HCT116 (cell line): ENCODE results near the gene ANO9. TPM values are rescaled to one million over a fixed set of nuclear protein-coding genes. Genes with fewer than 3 reads are reported as not detected.
"Not testable (repeated sequence)": the region's sequence is repeated elsewhere in the genome, so short reads cannot be mapped to it uniquely, and the experiment has no call there.

Experiments used
- ATAC-seq: fragments of 200-7000 bp; cut with Tn5 transposase; 2 replicates; pipeline ENCODE4 v1.9.1; 2020; ENCODE audit warnings: mild to moderate bottlenecking, moderate library complexity
- BruUV-seq: library from RNA; stranded (reverse); fragments of 400-500 nt; replicated peaks from 2 replicates; lab custom pipeline; 2021; lab: Mats Ljungman, UMichigan
- CTCF ChIA-PET: fragments of 300-600 bp; sonication (Branson Sonifier 250); formaldehyde crosslinking; loops from one replicate; lab custom pipeline; 2021; ENCODE audit warnings: antibody characterized with exemption; lab: Charles Lee
- POLR2A ChIA-PET: fragments of 300-600, 350-600 bp; sonication (Branson Sonifier 250); formaldehyde crosslinking; loops from one replicate; lab custom pipeline; 2021; ENCODE audit warnings: antibody characterized with exemption; lab: Charles Lee
- RAD21 ChIA-PET, 2 experiments: fragments of 300-600 bp; sonication (Branson Sonifier 250); formaldehyde crosslinking; loops; one replicate each; lab custom pipeline; 2023; ENCODE audit warnings: low total read pairs in 2 of 2; ENCODE audit not compliant: uncharacterized antibody in 2 of 2, unreplicated experiment in 2 of 2, low non-redundant PET in 1 of 2; lab: Charles Lee
- DNase-seq: peaks from one replicate; pipeline ENCODE4 v3.0.0-alpha.2; 2010; ENCODE audit warnings: low read depth, low spot score
- H2AFZ ChIP-seq: fragments of 200-600 bp; shearing (Covaris generic), sonication (generic); 2 replicates; pipeline ENCODE4 v1.6.1; 2017; ENCODE audit warnings: low read depth, mixed run types, mixed read lengths, antibody characterized with exemption, low read length; ENCODE audit not compliant: poor library complexity, severe bottlenecking
- H3K27ac ChIP-seq: 2 replicates; pipeline ENCODE4 v1.5.1; 2012; ENCODE audit warnings: low read depth, low read length
- H3K27me3 ChIP-seq: fragments of 200-600 bp; sonication (generic); 2 replicates; pipeline ENCODE4 v1.6.1; 2016; ENCODE audit warnings: mixed run types, low read length, mixed read lengths; ENCODE audit not compliant: insufficient read depth
- H3K36me3 ChIP-seq, 2 experiments: fragments of 200-500 bp in 1 of 2; fragments of 200-600 bp in 1 of 2; sonication (Bioruptor generic) in 1 of 2; sonication (generic) in 1 of 2; 2 replicates each; pipeline versions ENCODE4 v1.5.1 to v1.6.1; 2014 to 2016; ENCODE audit warnings: low read length in 2 of 2, inconsistent platforms in 1 of 2, mixed read lengths in 1 of 2, mixed run types in 1 of 2; ENCODE audit not compliant: insufficient read depth in 2 of 2, control insufficient read depth in 1 of 2
- H3K4me1 ChIP-seq, 2 experiments: fragments of 200-600 bp in 1 of 2; sonication (generic) in 1 of 2; 2 replicates each; pipeline versions ENCODE4 v1.5.1 to v1.6.1; 2012 to 2017; ENCODE audit warnings: low read length in 2 of 2, inconsistent platforms in 1 of 2, mild to moderate bottlenecking in 1 of 2, mixed read lengths in 1 of 2, mixed run types in 1 of 2, moderate library complexity in 1 of 2; ENCODE audit not compliant: insufficient read depth in 2 of 2, control insufficient read depth in 1 of 2
- H3K4me2 ChIP-seq: fragments of 200-600 bp; sonication (generic); 2 replicates; pipeline ENCODE4 v1.6.1; 2017; ENCODE audit warnings: mixed run types, low read length, mixed read lengths
- H3K4me3 ChIP-seq, 2 experiments: fragments of 200-600 bp in 1 of 2; sonication (generic) in 1 of 2; replicated peaks in 1 of 2; 2 replicates each; pipeline ENCODE4 v1.5.1; 2011 to 2016; ENCODE audit warnings: low read length in 2 of 2, control low read depth in 1 of 2, low read depth in 1 of 2, mild to moderate bottlenecking in 1 of 2, mixed read lengths in 1 of 2, mixed run types in 1 of 2
- H3K79me2 ChIP-seq: fragments of 200-600 bp; sonication (generic); 2 replicates; pipeline ENCODE4 v1.6.1; 2017; ENCODE audit warnings: mild to moderate bottlenecking, mixed run types, low read length, moderate library complexity, mixed read lengths; ENCODE audit not compliant: insufficient read depth
- H3K9ac ChIP-seq: fragments of 200-600 bp; sonication (generic); 2 replicates; pipeline ENCODE4 v1.6.1; 2016; ENCODE audit warnings: low read length, mixed read lengths
- H3K9me2 ChIP-seq: fragments of 200-600 bp; sonication (generic), shearing (Covaris generic); 2 replicates; pipeline ENCODE4 v1.6.1; 2017; ENCODE audit warnings: mixed run types, mild to moderate bottlenecking, moderate library complexity; ENCODE audit not compliant: insufficient read depth
- H3K9me3 ChIP-seq, 2 experiments: fragments of 200-500 bp in 1 of 2; fragments of 200-600 bp in 1 of 2; sonication (Bioruptor generic) in 1 of 2; sonication (generic) in 1 of 2; 2 replicates each; pipeline ENCODE4 v1.6.1; 2014 to 2017; ENCODE audit warnings: low read length in 2 of 2, mixed read lengths in 2 of 2, inconsistent platforms in 1 of 2, low read depth in 1 of 2, mild to moderate bottlenecking in 1 of 2, mixed run types in 1 of 2, moderate library complexity in 1 of 2; ENCODE audit not compliant: control insufficient read depth in 1 of 2, insufficient read depth in 1 of 2
- H4K20me1 ChIP-seq: fragments of 200-600 bp; sonication (generic), shearing (Covaris generic); 2 replicates; pipeline ENCODE4 v1.6.1; 2017; ENCODE audit warnings: mixed run types, mild to moderate bottlenecking, moderate library complexity; ENCODE audit not compliant: insufficient read depth
- ATF3 ChIP-seq: IDR thresholded peaks from 2 replicates; pipeline ENCODE4 v1.6.1; 2012
- CBX3 ChIP-seq: IDR thresholded peaks from 2 replicates; pipeline ENCODE4 v1.6.1; 2012; ENCODE audit warnings: low read depth
- CEBPB ChIP-seq: IDR thresholded peaks from 2 replicates; pipeline ENCODE4 v1.6.1; 2012; ENCODE audit warnings: low read depth
- CTCF ChIP-seq, 3 experiments: fragments of 200-600 bp in 1 of 3; sonication (generic) in 1 of 3; IDR thresholded peaks in 2 of 3; conservative IDR thresholded peaks in 1 of 3; 2 replicates each; pipeline ENCODE4 v1.5.1; 2012 to 2017; ENCODE audit warnings: low read depth in 2 of 3, low read length in 2 of 3, antibody characterized with exemption in 1 of 3, borderline replicate concordance in 1 of 3, control low read depth in 1 of 3, mild to moderate bottlenecking in 1 of 3, mixed read lengths in 1 of 3, mixed run types in 1 of 3, moderate library complexity in 1 of 3; ENCODE audit not compliant: insufficient read depth in 1 of 3
- EGR1 ChIP-seq: IDR thresholded peaks from 2 replicates; pipeline ENCODE4 v1.6.1; 2012; ENCODE audit warnings: low read depth
- EZH2 ChIP-seq: fragments of 200-600 bp; sonication (generic); IDR thresholded peaks from 2 replicates; pipeline ENCODE4 v1.6.1; 2017; ENCODE audit warnings: antibody characterized with exemption, mixed run types
- POLR2A ChIP-seq: IDR thresholded peaks from 2 replicates; pipeline ENCODE4 v1.7.0; 2011; ENCODE audit warnings: borderline replicate concordance; ENCODE audit not compliant: insufficient read depth, insufficient read length; ENCODE audit errors: extremely low read depth
- POLR2AphosphoS5 ChIP-seq: IDR thresholded peaks from 2 replicates; pipeline ENCODE4 v1.6.1; 2011; ENCODE audit warnings: mild to moderate bottlenecking, low read depth, low read length, moderate library complexity
- SP1 ChIP-seq: IDR thresholded peaks from 2 replicates; pipeline ENCODE4 v1.6.1; 2012; ENCODE audit warnings: low read depth
- TCF7L2 ChIP-seq: IDR thresholded peaks from 2 replicates; pipeline ENCODE4 v1.7.0; 2011; ENCODE audit warnings: borderline replicate concordance, inconsistent platforms; ENCODE audit not compliant: insufficient read depth, insufficient read length; ENCODE audit errors: extremely low read depth
- intact Hi-C: fragments of 100-400 bp; cut with micrococcal nuclease; formaldehyde crosslinking; loops from 2 replicates; pipeline ENCODE4 v1.10.0; 2022
- total RNA-seq: library from RNA; stranded (reverse); gene quantifications from one replicate; pipeline ENCODE4 v1.2.1, GENCODE V29; 2021; ENCODE audit not compliant: unreplicated experiment

Gene ANO9
- total RNA-seq, 1 experiment from 2014 or later, result 70.3 TPM

- CTCF ChIA-PET, result no interaction called here
Observed at GRCh38 chr11:437228-437870, 4.5 kb downstream of the ANO9 start.

GRCh38 chr11:434999-435740 lies 6.6 kb downstream of the ANO9 start:
- H3K9me2 ChIP-seq, POLR2A ChIA-PET, H3K27ac ChIP-seq, H3K9me3 ChIP-seq, DNase-seq, CTCF ChIA-PET, H2AFZ ChIP-seq, intact Hi-C loops, H3K4me3 ChIP-seq, BruUV-seq, RAD21 ChIA-PET, H3K4me2 ChIP-seq, H3K4me1 ChIP-seq, ATAC-seq, H3K27me3 ChIP-seq, H3K9ac ChIP-seq, H3K36me3 ChIP-seq, H4K20me1 ChIP-seq: not testable (repeated sequence)
- H3K79me2 ChIP-seq, result peaks cover 14% of the 10 kb centered on the region; the same call in 1 of the 2 replicates

More at GRCh38 chr11:437228-437870, 4.5 kb downstream of the ANO9 start:
- no peak overlapping the region for H3K4me2 ChIP-seq
- no peak overlapping the region for H2AFZ ChIP-seq
- H3K9me3 ChIP-seq, result no peaks in the 10 kb centered on the region; a peak in 1 of 4 replicates
- H3K79me2 ChIP-seq, result peaks cover 14% of the 10 kb centered on the region; the same call in 1 of the 2 replicates
- peaks cover 5 to 14% of the 10 kb centered on the region in 2 experiments; a peak in 3 of 4 replicates for H3K4me1 ChIP-seq
- no peak overlapping the region for H3K27ac ChIP-seq
- intact Hi-C loops, result no loop called here
- ChIA-PET RAD21 (no interaction called here), POLR2A (interaction anchor here (0.6 kb wide), 1 partner anchor 10 kb away, joined by 3 read pairs; no protein-coding TSS in a partner anchor)
- no peaks in the 10 kb centered on the region for H3K9me2 ChIP-seq
- TF ChIP-seq EGR1, result no peak
- TF ChIP-seq CBX3, result no peak
- no peak for TF ChIP-seq EZH2
- no peak for TF ChIP-seq POLR2AphosphoS5
- no peak for TF ChIP-seq TCF7L2
- no peak for TF ChIP-seq CEBPB
- no peak for TF ChIP-seq SP1
- no peak for TF ChIP-seq ATF3
- no peak for TF ChIP-seq POLR2A
- TF ChIP-seq CTCF (IDR thresholded peaks at IDR 0.05 in 2 of 3, conservative IDR thresholded peaks at IDR 0.05 in 1 of 3; ENCODE audit: borderline replicate concordance in 1 of 3, insufficient read depth in 1 of 3, low read depth in 2 of 3, low read length in 2 of 3), result no peak
- H3K4me3 ChIP-seq, result no peak overlapping the region
- H3K27me3 ChIP-seq, result no peaks in the 10 kb centered on the region
- no peak for DNase-seq
- no peak for ATAC-seq
- H3K36me3 ChIP-seq, result 0 out of 4 replicates have a peak, but pooled peaks cover 0 to 3% of the 10 kb centered on the region in 2 experiments
- no TSS peak for BruUV-seq
- no peak overlapping the region for H3K9ac ChIP-seq
- no peaks in the 10 kb centered on the region for H4K20me1 ChIP-seq
